GM23338 (cell line): Measurements from ENCODE around the gene UNC80. TPM values are rescaled to one million over a fixed set of nuclear protein-coding genes. Genes with fewer than 3 reads are reported as not detected.

Experiments used
- ATAC-seq: fragments of 200-7000 bp; cut with Tn5 transposase; 3 replicates; pipeline ENCODE4 v1.9.1; 2020
- DNase-seq: peaks from one replicate; pipeline ENCODE4 v3.0.0-alpha.2; 2015; ENCODE audit warnings: low spot score
- H2AFZ ChIP-seq: fragments of 200-600 bp; sonication (generic); 2 replicates; pipeline ENCODE4 v1.8.0; 2016; ENCODE audit warnings: antibody characterized with exemption, mild to moderate bottlenecking, moderate library complexity
- H3F3A ChIP-seq: fragments of 200-600 bp; sonication (generic); replicated peaks from 2 replicates; pipeline ENCODE4 v1.8.0; 2017; ENCODE audit warnings: antibody characterized with exemption, mixed run types, low read depth
- H3K27ac ChIP-seq: fragments of 200-600 bp; sonication (generic); 2 replicates; pipeline ENCODE4 v1.6.1; 2016; ENCODE audit warnings: low read depth
- H3K27me3 ChIP-seq: fragments of 200-600 bp; sonication (generic); 2 replicates; pipeline ENCODE4 v1.8.0; 2016; ENCODE audit warnings: mild to moderate bottlenecking, mixed run types, moderate library complexity; ENCODE audit not compliant: insufficient read depth
- H3K36me3 ChIP-seq: fragments of 200-600 bp; sonication (generic); 2 replicates; pipeline ENCODE4 v1.8.0; 2016; ENCODE audit warnings: mild to moderate bottlenecking; ENCODE audit not compliant: insufficient read depth
- H3K4me1 ChIP-seq: fragments of 200-600 bp; sonication (generic); 2 replicates; pipeline ENCODE4 v1.8.0; 2016; ENCODE audit warnings: mild to moderate bottlenecking, moderate library complexity; ENCODE audit not compliant: insufficient read depth
- H3K4me2 ChIP-seq: fragments of 200-600 bp; sonication (generic); 2 replicates; pipeline ENCODE4 v1.7.1; 2017; ENCODE audit warnings: mixed run types
- H3K4me3 ChIP-seq: fragments of 200-600 bp; sonication (generic); 2 replicates; pipeline ENCODE4 v1.6.1; 2016; ENCODE audit warnings: mixed run types
- H3K79me2 ChIP-seq: fragments of 200-600 bp; sonication (generic); replicated peaks from 2 replicates; pipeline ENCODE4 v1.8.0; 2017; ENCODE audit warnings: mild to moderate bottlenecking; ENCODE audit not compliant: insufficient read depth
- H3K9me2 ChIP-seq: fragments of 200-600 bp; sonication (generic); 2 replicates; pipeline ENCODE4 v1.8.0; 2017; ENCODE audit not compliant: insufficient read depth
- H4K20me1 ChIP-seq: fragments of 200-600 bp; sonication (generic); replicated peaks from 2 replicates; pipeline ENCODE4 v1.8.0; 2017; ENCODE audit warnings: mild to moderate bottlenecking; ENCODE audit not compliant: insufficient read depth
- H3K27ac Mint-ChIP-seq: 2 replicates; pipeline ENCODE4 v1.8.0; 2020; ENCODE audit warnings: inconsistent platforms, mild to moderate bottlenecking, moderate library complexity, mixed read lengths
- H3K27me3 Mint-ChIP-seq: 3 replicates; pipeline ENCODE4 v1.8.0; 2022; ENCODE audit warnings: low read depth, mild to moderate bottlenecking, moderate library complexity, mixed read lengths, inconsistent platforms; ENCODE audit not compliant: insufficient read depth, poor library complexity
- H3K36me3 Mint-ChIP-seq: 3 replicates; pipeline ENCODE4 v1.8.0; 2021; ENCODE audit warnings: low read depth, mild to moderate bottlenecking, inconsistent platforms, moderate library complexity, mixed read lengths
- H3K4me1 Mint-ChIP-seq: 3 replicates; pipeline ENCODE4 v1.8.0; 2020; ENCODE audit warnings: mild to moderate bottlenecking, inconsistent platforms, mixed read lengths
- H3K4me3 Mint-ChIP-seq: 3 replicates; pipeline ENCODE4 v1.8.0; 2021; ENCODE audit warnings: moderate library complexity, mild to moderate bottlenecking, inconsistent platforms, mixed read lengths
- H3K9me3 Mint-ChIP-seq: 3 replicates; pipeline ENCODE4 v1.8.0; 2020; ENCODE audit warnings: moderate library complexity, mild to moderate bottlenecking, inconsistent platforms, mixed read lengths
- EZH2phosphoT487 ChIP-seq: fragments of 200-600 bp; sonication (generic); IDR thresholded peaks from one replicate; pipeline ENCODE4 v1.8.1; 2018; ENCODE audit warnings: antibody characterized with exemption; ENCODE audit not compliant: unreplicated experiment
- NANOG ChIP-seq: IDR thresholded peaks from 2 replicates; pipeline ENCODE4 v1.6.1; 2016; ENCODE audit warnings: antibody characterized with exemption, borderline replicate concordance
- POLR2AphosphoS5 ChIP-seq: IDR thresholded peaks from 2 replicates; pipeline ENCODE4 v1.6.1; 2016; ENCODE audit warnings: antibody characterized with exemption, low read depth
- STAT1 ChIP-seq: IDR thresholded peaks from one replicate; pipeline ENCODE4 v1.6.1; 2016; ENCODE audit warnings: antibody characterized with exemption; ENCODE audit not compliant: unreplicated experiment
- ZNF114 ChIP-seq: fragments of 250-450 bp; sonication (Bioruptor Pico); IDR thresholded peaks from 2 replicates; pipeline ENCODE4 v1.5.0; 2020; ENCODE audit warnings: mild to moderate bottlenecking, moderate library complexity
- ZNF331 ChIP-seq: fragments of 250-450 bp; sonication (Bioruptor Pico); IDR thresholded peaks from 2 replicates; pipeline ENCODE4 v1.5.0; 2020; ENCODE audit warnings: low read depth, mild to moderate bottlenecking, moderate library complexity
- polyA plus RNA-seq: library from polyadenylated mRNA; unstranded; fragments of >200 nt; fragmentation: Nextera tagmentation; extraction: Ambion mirVana; gene quantifications from 2 replicates; pipeline ENCODE4 v1.2.1, GENCODE V29; 2016
- total RNA-seq: library from RNA; depleted of rRNA; stranded (reverse); fragments of >200 nt; shearing (Covaris generic); gene quantifications from 2 replicates; pipeline ENCODE4 v1.2.3, GENCODE V29; 2014
- TF ChIP-seq, protein P1 (sequence below): fragments of 250-450 bp; sonication (Bioruptor Pico); IDR thresholded peaks from 2 replicates; pipeline ENCODE4 v1.5.0; 2020; ENCODE audit warnings: mild to moderate bottlenecking, moderate library complexity
- TF ChIP-seq, protein P2 (sequence below), 2 experiments: fragments of 200-600 bp in 1 of 2; sonication (generic) in 1 of 2; conservative IDR thresholded peaks; 2 replicates each; pipeline versions ENCODE4 v1.5.1 to v1.6.1; 2016 to 2017; ENCODE audit warnings: antibody characterized with exemption in 2 of 2, low read depth in 2 of 2, mild to moderate bottlenecking in 2 of 2, moderate library complexity in 1 of 2

The UNC80 gene
- total and polyA plus RNA-seq, 2 experiments from 2014 or later: 0.11 to 1.5 TPM

DNA sequence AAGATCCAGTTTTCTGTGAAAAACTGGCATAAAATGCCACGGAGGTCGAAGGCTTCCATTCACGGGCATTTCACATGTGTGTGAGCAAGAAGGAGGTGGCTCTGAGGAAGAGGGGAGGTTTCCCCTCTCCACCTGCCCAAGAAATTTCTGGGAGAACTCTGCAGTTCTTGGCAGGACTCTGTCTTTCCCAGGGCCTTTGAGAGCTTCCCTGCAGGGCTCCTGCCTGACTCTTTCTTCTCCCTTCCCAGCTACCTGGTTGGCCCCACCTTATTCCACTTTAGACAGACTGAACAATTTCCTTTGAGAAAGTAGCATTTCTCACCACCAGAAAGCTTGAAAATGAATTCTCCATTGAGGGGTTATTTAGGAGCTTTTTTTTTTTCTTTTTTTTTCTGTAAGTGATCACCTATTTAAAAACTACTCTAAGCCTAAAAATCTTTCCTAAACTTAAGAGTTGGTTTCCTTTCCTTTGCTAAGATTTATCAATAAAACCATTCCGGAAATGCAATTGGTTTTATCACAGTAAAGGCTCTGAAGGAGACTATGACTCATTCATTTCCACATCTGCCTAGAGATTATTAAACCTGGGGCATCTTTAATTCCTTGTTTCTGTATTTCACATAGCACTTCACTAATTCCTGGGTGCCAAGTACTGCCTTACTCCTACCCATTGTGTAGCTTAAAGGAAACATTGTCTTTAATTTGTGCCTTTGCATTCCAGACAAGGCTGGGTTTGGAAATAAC lies 59.3 kb downstream of the UNC80 start (continued):
- TF ChIP-seq, protein P1, sequence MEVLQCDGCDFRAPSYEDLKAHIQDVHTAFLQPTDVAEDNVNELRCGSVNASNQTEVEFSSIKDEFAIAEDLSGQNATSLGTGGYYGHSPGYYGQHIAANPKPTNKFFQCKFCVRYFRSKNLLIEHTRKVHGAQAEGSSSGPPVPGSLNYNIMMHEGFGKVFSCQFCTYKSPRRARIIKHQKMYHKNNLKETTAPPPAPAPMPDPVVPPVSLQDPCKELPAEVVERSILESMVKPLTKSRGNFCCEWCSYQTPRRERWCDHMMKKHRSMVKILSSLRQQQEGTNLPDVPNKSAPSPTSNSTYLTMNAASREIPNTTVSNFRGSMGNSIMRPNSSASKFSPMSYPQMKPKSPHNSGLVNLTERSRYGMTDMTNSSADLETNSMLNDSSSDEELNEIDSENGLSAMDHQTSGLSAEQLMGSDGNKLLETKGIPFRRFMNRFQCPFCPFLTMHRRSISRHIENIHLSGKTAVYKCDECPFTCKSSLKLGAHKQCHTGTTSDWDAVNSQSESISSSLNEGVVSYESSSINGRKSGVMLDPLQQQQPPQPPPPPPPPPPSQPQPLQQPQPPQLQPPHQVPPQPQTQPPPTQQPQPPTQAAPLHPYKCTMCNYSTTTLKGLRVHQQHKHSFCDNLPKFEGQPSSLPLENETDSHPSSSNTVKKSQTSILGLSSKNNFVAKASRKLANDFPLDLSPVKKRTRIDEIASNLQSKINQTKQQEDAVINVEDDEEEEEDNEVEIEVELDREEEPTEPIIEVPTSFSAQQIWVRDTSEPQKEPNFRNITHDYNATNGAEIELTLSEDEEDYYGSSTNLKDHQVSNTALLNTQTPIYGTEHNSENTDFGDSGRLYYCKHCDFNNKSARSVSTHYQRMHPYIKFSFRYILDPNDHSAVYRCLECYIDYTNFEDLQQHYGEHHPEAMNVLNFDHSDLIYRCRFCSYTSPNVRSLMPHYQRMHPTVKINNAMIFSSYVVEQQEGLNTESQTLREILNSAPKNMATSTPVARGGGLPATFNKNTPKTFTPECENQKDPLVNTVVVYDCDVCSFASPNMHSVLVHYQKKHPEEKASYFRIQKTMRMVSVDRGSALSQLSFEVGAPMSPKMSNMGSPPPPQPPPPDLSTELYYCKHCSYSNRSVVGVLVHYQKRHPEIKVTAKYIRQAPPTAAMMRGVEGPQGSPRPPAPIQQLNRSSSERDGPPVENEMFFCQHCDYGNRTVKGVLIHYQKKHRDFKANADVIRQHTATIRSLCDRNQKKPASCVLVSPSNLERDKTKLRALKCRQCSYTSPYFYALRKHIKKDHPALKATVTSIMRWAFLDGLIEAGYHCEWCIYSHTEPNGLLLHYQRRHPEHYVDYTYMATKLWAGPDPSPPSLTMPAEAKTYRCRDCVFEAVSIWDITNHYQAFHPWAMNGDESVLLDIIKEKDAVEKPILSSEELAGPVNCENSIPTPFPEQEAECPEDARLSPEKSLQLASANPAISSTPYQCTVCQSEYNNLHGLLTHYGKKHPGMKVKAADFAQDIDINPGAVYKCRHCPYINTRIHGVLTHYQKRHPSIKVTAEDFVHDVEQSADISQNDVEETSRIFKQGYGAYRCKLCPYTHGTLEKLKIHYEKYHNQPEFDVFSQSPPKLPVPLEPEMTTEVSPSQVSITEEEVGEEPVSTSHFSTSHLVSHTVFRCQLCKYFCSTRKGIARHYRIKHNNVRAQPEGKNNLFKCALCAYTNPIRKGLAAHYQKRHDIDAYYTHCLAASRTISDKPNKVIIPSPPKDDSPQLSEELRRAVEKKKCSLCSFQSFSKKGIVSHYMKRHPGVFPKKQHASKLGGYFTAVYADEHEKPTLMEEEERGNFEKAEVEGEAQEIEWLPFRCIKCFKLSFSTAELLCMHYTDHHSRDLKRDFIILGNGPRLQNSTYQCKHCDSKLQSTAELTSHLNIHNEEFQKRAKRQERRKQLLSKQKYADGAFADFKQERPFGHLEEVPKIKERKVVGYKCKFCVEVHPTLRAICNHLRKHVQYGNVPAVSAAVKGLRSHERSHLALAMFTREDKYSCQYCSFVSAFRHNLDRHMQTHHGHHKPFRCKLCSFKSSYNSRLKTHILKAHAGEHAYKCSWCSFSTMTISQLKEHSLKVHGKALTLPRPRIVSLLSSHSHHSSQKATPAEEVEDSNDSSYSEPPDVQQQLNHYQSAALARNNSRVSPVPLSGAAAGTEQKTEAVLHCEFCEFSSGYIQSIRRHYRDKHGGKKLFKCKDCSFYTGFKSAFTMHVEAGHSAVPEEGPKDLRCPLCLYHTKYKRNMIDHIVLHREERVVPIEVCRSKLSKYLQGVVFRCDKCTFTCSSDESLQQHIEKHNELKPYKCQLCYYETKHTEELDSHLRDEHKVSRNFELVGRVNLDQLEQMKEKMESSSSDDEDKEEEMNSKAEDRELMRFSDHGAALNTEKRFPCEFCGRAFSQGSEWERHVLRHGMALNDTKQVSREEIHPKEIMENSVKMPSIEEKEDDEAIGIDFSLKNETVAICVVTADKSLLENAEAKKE (CRISPR knock-in tag): no peak
- TF ChIP-seq EZH2phosphoT487: no peak
- no peak for TF ChIP-seq ZNF331

DNA sequence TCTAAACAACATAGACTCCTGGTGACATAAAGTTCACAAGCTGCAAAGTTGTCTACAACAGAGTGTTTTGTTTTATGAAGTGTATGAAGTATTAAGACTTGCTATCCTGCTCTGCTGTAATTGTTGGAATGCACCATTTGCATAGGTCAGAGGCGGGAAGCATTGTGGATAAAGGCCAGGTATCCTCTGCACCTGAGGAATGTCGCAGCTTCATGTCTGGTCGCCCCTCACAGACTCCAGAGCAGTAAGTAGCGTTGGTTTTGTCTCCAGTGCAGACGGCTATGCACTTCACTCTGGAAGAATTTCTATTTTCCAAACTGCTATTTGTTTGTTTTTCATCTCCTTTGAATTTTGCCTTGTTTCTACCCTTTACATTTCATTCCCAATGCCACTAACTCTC lies 63.1 kb downstream of the UNC80 start:
- Histone ChIP-seq H3K36me3 (no peaks in the 10 kb centered on the region), H4K20me1 (no peaks in the 10 kb centered on the region), H3K4me1 (peaks cover 4% of the 10 kb centered on the region; the same call in 1 of the 2 replicates), H3K27ac (no peak overlapping the region), H3F3A (no peaks in the 10 kb centered on the region), H2AFZ (no peak overlapping the region), H3K79me2 (no peaks in the 10 kb centered on the region), H3K4me3 (no peak overlapping the region), H3K9me2 (no peaks in the 10 kb centered on the region), H3K4me2 (no peak overlapping the region), H3K27me3 (no peaks in the 10 kb centered on the region)
- H3K4me3 Mint-ChIP-seq: no peak overlapping the region
- TF ChIP-seq NANOG (no peak), STAT1 (no peak), POLR2AphosphoS5 (no peak), ZNF114 (CRISPR knock-in tag) (no peak)
- TF ChIP-seq, protein P2, sequence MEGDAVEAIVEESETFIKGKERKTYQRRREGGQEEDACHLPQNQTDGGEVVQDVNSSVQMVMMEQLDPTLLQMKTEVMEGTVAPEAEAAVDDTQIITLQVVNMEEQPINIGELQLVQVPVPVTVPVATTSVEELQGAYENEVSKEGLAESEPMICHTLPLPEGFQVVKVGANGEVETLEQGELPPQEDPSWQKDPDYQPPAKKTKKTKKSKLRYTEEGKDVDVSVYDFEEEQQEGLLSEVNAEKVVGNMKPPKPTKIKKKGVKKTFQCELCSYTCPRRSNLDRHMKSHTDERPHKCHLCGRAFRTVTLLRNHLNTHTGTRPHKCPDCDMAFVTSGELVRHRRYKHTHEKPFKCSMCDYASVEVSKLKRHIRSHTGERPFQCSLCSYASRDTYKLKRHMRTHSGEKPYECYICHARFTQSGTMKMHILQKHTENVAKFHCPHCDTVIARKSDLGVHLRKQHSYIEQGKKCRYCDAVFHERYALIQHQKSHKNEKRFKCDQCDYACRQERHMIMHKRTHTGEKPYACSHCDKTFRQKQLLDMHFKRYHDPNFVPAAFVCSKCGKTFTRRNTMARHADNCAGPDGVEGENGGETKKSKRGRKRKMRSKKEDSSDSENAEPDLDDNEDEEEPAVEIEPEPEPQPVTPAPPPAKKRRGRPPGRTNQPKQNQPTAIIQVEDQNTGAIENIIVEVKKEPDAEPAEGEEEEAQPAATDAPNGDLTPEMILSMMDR (conservative IDR thresholded peaks at IDR 0.05; ENCODE audit: low read depth in 2 of 2): no peak
- H3K27ac Mint-ChIP-seq: no peak overlapping the region
- ATAC-seq: peak; percentile 75
- no peaks in the 10 kb centered on the region for H3K27me3 Mint-ChIP-seq
- H3K4me1 Mint-ChIP-seq: peaks cover 20% of the 10 kb centered on the region; the same call in 2 of the 3 replicates
- no peaks in the 10 kb centered on the region for H3K36me3 Mint-ChIP-seq
- DNase-seq: peak; percentile 33
- H3K9me3 Mint-ChIP-seq: no peaks in the 10 kb centered on the region; the same call in 2 of the 3 replicates
